ENCODE measurements around the gene DHRSX. TPM values are rescaled to one million over a fixed set of nuclear protein-coding genes. Genes with fewer than 3 reads are reported as not detected.

DHRSX gene
- total and polyA plus RNA-seq, 2 donors (not counting 3 experiments of a cell fraction or from before 2014, with no cell fraction given) = 27.1 to 37.7 TPM

DNA sequence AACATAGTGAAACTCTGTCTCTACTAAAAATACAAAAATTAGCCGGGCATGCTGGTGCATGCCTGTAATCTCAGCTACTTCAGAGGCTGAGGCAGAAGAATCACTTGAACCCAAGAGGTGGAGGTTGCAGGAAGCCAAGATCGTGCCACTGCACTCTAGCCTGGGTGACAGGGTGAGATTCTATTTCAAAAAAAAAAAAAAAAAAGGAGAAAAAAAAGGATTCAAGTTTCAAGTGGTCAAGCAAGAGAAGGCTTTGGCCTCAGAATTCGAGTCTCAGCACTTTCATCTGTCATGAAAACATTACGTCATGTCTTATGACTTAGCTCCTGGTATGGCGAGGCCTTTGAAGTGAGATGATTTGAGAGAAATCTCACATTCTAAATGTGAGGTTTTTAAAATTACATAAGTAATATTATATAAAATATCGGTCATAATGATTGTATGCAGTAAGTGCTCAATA is 21.2 kb upstream of the DHRSX start:
- ChIA-PET CTCF (no interaction called here), POLR2A (no interaction called here)
- TF ChIP-seq CTCF (IDR thresholded peaks at IDR 0.05; ENCODE audit: extremely low read depth in 1 of 2, insufficient read depth in 1 of 2, low read depth in 1 of 2, low read length in 2 of 2) (no peak), FOS (IDR thresholded peaks at IDR 0.05; ENCODE audit: borderline replicate concordance, insufficient read depth, low read length) (no peak), MYC (IDR thresholded peaks at IDR 0.05; ENCODE audit: low read depth, low read length) (no peak), POLR2AphosphoS5 (IDR thresholded peaks at IDR 0.05; ENCODE audit: insufficient read depth, low read depth, low read length) (no peak), EZH2 (IDR thresholded peaks at IDR 0.05; ENCODE audit: borderline replicate concordance, low read depth, low read length, severe bottlenecking) (no peak), GATA2 (IDR thresholded peaks at IDR 0.05; ENCODE audit: insufficient read depth, insufficient read length, low read depth, low read length) (no peak), JUN (IDR thresholded peaks at IDR 0.05; ENCODE audit: borderline replicate concordance, insufficient read depth, insufficient read length, low read depth) (no peak), POLR2A (IDR thresholded peaks at IDR 0.05; ENCODE audit: low read depth, low read length) (no peak)
- TF ChIP-seq, protein P1, sequence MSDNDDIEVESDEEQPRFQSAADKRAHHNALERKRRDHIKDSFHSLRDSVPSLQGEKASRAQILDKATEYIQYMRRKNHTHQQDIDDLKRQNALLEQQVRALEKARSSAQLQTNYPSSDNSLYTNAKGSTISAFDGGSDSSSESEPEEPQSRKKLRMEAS (IDR thresholded peaks at IDR 0.05; ENCODE audit: insufficient read depth, insufficient read length) = no peak
- H3K4me2 ChIP-seq (ENCODE audit: insufficient read depth, low read length) = no peak overlapping the region
- H3K9me3 ChIP-seq (replicated peaks; ENCODE audit: control insufficient read depth, insufficient read depth, low read length) = no peaks in the 10 kb centered on the region
- DNase-seq (ENCODE audit: low read depth, low spot score) (no peak), FAIRE-seq (no peak)
- no peak overlapping the region for H3K9ac ChIP-seq (replicated peaks; ENCODE audit: extremely low read depth, insufficient read depth, low read length)
- no peaks in the 10 kb centered on the region for H3K36me3 ChIP-seq (ENCODE audit: control insufficient read depth in 2 of 2, extremely low read depth in 1 of 2, insufficient read depth in 2 of 2, low read length in 2 of 2)
- no peak overlapping the region for H3K27ac ChIP-seq (ENCODE audit: insufficient read depth, low read depth, low read length)
- no TSS peak for BruUV-seq (replicated peaks)
- H2AFZ ChIP-seq (ENCODE audit: low read depth, low read length) = no peak overlapping the region
- intact Hi-C loops (cut with micrococcal nuclease) (no loop called here), dilution Hi-C loops (cut with MboI; ENCODE audit: extremely low pct_ligation_motif_present, low sequenced_read_pairs) (no loop called here)
- no peaks in the 10 kb centered on the region for H3K4me1 ChIP-seq (ENCODE audit: control insufficient read depth, extremely low read depth, insufficient read depth, low read length)
- H3K4me3 ChIP-seq (replicated peaks in 1 of 3; ENCODE audit: insufficient read depth in 1 of 3, low read depth in 1 of 3, low read length in 3 of 3) = no peak overlapping the region
- no peaks in the 10 kb centered on the region for H3K79me2 ChIP-seq (ENCODE audit: control insufficient read depth, insufficient read depth, low read length)
- no peaks in the 10 kb centered on the region for H4K20me1 ChIP-seq (replicated peaks; ENCODE audit: control insufficient read depth, extremely low read depth, insufficient read depth, low read length)
- no peaks in the 10 kb centered on the region for H3K9me1 ChIP-seq (replicated peaks; ENCODE audit: control insufficient read depth, extremely low read depth, insufficient read depth, low read length)
- no peaks in the 10 kb centered on the region for H3K27me3 ChIP-seq (ENCODE audit: control insufficient read depth in 2 of 2, insufficient read depth in 2 of 2, low read length in 2 of 2)

All from endothelial cell of umbilical vein (primary cell).